Activated CD8-positive, alpha-beta memory T cell treated with anti-CD3 and anti-CD28 coated beads for 48 hours (primary cell): Measurements from ENCODE around the gene LRP2.

ENCODE experiments used
- DNase-seq, 3 experiments: peaks; one replicate each; pipeline ENCODE4 v3.0.0-alpha.2; 2020; ENCODE audit warnings: low read depth in 2 of 3, low spot score in 2 of 3

Gene LRP2

DNA sequence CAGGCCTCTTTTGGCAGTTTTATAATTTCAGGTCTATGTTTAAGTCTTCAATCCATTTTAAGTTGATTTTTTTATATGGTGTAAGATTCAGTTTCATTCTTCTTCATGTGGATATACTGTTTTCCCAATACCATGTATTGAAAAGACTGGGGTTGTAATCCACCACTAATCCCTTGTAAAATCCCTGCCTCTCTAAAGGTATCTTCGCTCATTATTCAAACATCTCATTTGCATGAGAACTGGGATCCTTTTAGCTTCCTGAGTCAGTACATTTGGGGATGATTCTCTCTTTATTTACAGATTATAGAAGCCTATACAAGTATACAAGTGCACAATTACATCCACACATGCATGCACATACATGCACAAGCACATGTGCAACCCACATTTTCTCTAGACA lies 267.7 kb downstream of the LRP2 start:
- no peak for DNase-seq

DNA sequence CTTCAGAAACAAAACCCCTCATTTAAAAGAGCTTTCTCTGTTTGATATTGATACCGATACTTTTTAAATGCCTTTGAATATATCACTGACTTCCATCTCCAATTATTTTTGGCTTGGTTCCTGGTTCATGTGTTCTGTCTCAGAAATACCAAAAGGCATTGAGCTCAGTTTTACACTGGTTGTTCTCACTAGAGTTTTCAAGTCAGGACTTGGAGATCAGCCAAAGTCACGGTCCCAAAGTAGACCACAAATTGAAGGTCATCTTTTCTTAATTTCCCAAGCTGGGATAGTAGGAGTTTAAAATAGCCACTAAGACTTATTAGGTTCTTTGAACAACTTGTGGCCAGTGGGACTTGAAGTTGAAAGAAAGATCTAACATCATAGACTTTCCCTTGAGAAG lies 268.8 kb downstream of the LRP2 start:
- DNase-seq, result no peak

DNA sequence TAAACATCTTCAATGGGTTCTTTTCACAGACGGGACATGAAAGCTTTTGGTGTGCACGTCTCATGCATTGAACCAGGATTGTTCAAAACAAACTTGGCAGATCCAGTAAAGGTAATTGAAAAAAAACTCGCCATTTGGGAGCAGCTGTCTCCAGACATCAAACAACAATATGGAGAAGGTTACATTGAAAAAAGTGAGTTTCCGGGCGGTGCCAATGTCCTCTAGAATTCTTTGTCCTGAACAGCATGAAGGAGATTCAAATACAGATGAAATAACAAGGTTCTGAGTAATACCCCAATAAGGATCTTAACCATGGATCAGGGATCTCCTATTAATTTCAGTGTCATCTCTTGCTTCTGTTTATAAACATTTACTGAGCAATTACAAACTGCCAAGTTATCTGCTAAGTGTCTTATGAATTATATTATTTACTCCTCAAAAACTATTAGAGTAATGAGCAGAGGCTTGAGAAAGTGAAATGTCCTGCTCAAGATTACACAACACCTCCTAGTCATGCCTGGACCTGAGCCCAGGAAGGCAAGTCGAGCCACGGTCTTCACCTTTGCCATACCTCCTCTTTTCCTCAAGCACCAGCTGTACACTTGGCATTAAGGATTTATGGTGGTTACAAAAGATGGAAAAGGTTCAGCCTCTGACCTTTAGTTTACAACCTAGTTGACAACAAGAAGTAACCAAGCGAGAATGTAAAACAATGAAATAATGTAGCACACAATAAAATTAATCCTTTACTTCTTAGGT lies 270.4 kb downstream of the LRP2 start:
- DNase-seq, result no peak

DNA sequence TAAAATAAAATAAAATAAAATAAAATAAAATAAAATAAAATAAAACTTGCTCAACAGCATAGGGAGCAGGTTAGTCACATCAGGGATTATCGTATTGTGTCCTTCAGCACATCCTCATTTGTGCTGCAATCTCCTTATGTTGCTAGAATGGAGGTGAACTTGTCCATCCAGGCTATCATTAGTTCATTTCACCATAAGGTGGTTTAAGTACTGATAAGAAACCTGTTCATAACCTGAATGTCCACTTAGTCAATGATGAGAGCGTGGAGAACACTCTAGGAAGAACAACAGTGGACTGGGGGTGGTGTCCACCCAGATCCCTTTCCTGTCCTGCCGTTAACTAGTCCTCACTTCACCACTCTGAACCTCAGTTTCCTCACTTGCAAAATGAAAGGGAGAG lies 271.1 kb downstream of the LRP2 start:
- DNase-seq, result no peak

DNA sequence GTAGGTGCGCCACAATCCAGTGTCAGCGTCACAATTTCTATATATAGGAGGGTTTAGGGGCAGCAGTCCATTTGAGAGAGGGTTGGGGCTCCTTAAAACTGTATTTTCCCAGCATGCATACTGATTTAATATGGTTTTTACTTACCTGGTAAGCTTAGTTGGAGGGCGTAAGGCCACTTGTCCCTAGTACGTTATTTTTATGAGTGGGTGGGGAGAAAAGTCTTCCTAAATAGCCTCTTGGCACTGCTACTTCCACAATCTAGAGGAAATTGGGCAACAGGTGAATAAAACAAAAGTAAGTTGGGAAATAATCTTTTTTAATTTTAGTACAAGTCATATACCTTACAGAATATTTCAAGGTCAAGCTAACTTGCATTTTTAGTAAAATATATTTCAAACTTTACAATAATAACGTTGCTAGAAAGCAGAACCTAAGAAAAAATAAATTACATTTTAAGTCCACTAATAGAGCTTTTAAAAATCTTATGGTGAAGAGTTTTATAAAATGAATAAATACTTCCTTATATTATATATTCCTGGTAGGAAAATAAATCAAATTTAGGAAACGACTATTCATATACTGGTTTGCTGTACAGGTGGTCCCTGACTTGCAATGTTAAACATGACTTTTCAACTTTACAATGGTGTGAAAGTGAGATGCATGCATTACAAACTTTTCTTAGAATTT lies 272.1 kb downstream of the LRP2 start:
- DNase-seq, result no peak

DNA sequence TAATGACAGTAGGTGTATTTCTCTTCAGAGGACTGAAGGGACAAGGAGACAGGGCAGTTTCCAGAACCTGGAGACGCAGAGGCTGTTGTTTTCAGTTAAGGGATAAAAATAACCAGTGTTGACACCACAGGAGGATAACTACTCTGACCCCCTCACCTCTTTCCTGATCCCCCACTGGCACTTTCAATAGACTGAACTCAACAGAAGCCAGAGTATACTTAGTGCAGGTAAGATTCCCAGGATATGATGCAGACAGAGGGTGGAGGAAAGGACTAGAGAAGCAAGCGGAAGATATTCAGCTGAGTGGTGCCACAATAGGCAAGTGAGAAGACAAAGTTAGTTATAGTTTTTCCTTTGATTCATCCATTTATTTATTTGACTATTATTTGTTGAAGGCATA lies 273.2 kb downstream of the LRP2 start:
- no peak for DNase-seq

DNA sequence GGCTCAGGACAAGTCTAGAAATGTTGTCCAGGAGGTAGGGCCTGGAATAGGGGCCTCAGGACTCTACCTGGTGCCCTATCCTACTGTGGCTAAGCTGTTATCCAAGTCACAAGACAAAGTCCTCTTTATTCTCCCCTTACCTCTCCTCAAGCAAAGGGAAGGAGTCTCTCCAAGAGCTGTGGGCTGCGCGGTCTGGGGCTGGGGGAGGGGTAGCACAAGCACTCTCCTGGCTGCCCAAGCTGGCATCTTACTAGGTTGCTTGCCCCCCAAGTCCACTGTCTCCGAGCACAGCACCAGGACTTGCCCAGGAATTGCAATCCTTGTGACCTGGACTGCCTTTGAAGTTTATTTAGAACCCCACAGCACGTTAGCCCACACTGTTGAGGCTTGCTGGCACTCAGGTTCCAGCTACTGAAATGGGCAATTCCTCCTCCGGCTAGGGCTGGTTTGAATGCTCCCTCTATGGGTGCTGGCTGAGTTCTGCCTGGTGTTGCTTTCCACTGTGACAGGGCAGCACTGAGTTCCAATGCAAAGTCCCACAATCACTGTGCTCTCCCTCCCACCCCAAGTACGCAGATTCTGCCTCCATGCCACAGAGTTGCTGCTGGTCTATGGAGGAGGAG lies 274.5 kb downstream of the LRP2 start:
- DNase-seq, result no peak

DNA sequence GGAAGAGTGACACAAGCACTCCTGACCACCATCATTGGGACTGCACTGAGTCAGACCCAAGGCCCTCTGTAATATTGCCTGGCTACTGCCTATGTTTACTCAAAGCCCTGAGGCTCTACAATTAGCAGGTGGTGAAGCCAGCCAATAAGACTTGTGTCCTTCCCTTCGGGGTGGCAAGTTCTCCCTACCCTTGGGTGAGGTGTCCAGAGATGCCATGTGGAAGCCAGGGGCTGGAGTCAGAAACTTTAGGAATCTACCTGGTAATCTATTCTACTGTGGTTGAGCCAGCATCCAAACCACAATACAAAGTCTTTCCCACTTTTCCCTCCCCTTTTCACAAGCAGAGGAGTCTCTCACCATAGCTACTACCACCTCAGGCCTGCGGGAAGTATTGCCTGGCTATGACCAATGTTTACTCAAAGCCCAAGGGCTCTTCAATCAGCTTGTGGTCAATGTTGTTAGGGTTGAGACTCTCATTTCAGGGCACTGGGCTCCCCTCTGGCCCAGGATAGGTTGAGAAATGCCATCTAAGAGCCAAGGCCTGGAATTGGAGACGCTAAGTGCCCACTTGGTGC lies 275.4 kb downstream of the LRP2 start:
- no peak for DNase-seq

- DNase-seq, result no peak
These were observed 279.3 kb downstream of the LRP2 start for GRCh38 chr2:169082995-169083394.

DNA sequence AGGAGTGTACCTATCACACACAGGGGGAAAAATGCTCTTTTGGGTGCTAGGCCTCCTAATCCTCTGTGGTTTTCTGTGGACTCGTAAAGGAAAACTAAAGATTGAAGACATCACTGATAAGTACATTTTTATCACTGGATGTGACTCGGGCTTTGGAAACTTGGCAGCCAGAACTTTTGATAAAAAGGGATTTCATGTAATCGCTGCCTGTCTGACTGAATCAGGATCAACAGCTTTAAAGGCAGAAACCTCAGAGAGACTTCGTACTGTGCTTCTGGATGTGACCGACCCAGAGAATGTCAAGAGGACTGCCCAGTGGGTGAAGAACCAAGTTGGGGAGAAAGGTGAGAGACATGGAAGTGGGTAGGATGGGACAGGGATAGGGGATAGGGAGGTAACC lies 280.8 kb downstream of the LRP2 start:
- DNase-seq, result no peak

GRCh38 chr2:169080250-169081069 lies 281.9 kb downstream of the LRP2 start:
- DNase-seq, result no peak

GRCh38 chr2:169077674-169078240 lies 284.6 kb downstream of the LRP2 start:
- DNase-seq, result no peak
